DOHH2 (cell line): ENCODE results near the gene JARID2.

Source experiments
- CTCF ChIP-seq: fragments of 200-600 bp; sonication (generic); IDR thresholded peaks from one replicate; pipeline ENCODE4 v1.5.1; 2014; ENCODE audit warnings: antibody characterized with exemption, mild to moderate bottlenecking, low read depth, low read length; ENCODE audit not compliant: poor library complexity, severe bottlenecking
- EZH2phosphoT487 ChIP-seq: fragments of 200-600 bp; sonication (generic); IDR thresholded peaks from 2 replicates; pipeline ENCODE4 v1.6.1; 2017; ENCODE audit warnings: borderline replicate concordance, mild to moderate bottlenecking, antibody characterized with exemption, low read length, moderate library complexity, mixed read lengths

DNA sequence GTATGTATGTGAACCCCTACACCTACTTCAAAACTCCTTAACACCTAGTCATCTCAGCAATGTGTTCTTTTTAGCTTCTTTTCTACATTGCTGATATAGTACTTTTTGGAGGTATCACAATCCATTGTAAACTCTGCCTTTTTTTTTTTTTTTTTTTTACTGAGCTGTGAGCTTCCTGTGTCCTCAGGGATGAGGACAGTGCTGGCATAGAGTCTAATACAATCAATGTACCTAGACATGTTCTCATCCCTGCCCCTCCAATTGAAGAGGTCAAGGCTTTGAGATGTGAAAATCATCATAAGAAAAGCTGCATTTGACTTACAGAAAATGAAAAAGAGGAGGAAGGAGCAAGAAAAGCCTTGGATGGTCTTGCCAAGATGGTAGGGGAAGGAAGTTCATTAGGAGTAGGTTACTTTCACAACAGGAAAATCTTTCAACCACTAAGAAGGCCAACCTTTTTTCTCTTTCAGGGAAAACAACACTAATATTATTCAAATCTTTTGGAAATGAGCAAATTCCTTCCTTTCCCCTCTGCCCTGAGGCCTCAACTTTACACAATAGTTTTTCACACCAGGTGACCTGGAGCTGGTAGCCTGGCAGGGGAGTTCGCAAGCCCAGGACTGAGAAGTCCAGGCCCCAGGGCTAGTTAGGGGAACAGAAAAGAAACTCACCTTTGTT is 2.8 kb upstream of the JARID2 start:
- no peak for TF ChIP-seq CTCF
- no peak for TF ChIP-seq EZH2phosphoT487
